Epithelial cell of proximal tubule (primary cell): ENCODE data around the gene ARMS2. TPM values are rescaled to one million over a fixed set of nuclear protein-coding genes. Genes with fewer than 3 reads are reported as not detected.

Experiments used
- DNase-seq: peaks from one replicate; pipeline ENCODE4 v3.0.0-alpha.2; 2011; ENCODE audit warnings: low read depth
- H3K4me3 ChIP-seq: 2 replicates; pipeline ENCODE4 v1.5.1; 2011; ENCODE audit warnings: low read depth, mild to moderate bottlenecking, low read length
- total RNA-seq: library from RNA; depleted of rRNA; stranded (reverse); fragments of >200 nt; gene quantifications from 2 replicates; pipeline ENCODE4 v1.2.3, GENCODE V29; 2015
- TF ChIP-seq, protein P1 (sequence below): conservative IDR thresholded peaks from 2 replicates; pipeline ENCODE4 v1.5.1; 2012; ENCODE audit warnings: low read depth, mild to moderate bottlenecking, low read length

ARMS2 gene
- total RNA-seq, 1 donor from 2014 or later: not detected

DNA sequence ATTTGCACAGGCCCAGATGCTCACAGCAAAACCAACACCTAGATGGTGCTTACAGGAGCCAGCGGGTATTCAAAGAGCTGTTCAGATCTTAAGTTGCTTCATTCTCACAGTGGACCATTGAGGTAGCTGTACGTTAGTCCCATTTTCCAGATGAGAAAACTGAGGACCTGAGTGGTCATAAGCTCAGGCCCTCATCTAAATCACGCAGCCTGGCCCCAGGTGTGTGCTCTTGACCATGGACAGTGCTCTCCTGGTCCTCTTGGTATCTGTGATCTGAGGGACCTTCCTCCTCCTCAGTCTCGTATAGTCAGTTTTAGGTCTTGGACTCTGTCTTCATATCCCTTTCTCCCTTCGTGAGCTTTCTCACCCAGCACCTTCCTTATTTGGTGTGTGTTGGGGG is 50.6 kb downstream of the ARMS2 start:
- H3K4me3 ChIP-seq: no peak overlapping the region
- TF ChIP-seq, protein P1, sequence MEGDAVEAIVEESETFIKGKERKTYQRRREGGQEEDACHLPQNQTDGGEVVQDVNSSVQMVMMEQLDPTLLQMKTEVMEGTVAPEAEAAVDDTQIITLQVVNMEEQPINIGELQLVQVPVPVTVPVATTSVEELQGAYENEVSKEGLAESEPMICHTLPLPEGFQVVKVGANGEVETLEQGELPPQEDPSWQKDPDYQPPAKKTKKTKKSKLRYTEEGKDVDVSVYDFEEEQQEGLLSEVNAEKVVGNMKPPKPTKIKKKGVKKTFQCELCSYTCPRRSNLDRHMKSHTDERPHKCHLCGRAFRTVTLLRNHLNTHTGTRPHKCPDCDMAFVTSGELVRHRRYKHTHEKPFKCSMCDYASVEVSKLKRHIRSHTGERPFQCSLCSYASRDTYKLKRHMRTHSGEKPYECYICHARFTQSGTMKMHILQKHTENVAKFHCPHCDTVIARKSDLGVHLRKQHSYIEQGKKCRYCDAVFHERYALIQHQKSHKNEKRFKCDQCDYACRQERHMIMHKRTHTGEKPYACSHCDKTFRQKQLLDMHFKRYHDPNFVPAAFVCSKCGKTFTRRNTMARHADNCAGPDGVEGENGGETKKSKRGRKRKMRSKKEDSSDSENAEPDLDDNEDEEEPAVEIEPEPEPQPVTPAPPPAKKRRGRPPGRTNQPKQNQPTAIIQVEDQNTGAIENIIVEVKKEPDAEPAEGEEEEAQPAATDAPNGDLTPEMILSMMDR: no peak
- DNase-seq: no peak

DNA sequence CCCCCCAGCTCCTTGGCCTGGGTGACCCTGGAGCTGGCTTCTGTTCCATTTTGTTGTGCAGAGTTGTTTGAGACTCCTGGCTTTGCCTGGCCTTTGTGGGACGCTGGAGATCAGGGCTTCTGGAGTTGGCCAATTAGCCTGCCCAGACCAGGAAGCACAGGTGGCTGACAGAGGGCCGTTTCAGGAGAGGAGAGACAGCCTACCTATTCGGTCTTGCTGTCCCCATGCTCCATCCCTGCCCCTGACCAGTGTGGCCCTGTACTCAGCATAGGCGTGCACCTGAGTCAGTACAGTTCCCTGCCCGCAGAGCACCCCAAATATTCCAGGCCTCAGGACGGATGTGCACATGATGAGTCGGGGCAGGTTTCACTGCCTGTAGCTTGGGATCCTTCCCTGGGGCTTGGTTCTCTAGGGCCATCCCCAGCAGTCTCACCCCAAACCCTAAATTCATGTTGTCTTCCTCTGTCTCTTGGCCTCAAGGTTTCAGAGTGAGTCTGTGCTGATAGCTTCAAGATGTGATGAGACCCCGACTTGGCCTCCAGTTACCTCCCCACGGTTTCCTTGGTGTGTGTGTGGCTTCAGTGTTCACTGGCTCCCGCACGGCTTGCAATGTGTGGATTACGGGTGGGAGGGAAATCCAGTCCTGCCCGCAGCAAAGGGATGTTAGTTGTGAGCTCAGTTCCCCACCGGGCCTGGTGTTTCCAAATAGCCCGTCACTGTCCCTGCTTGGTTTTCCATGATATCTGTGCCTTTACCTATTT is 51.6 kb downstream of the ARMS2 start:
- H3K4me3 ChIP-seq: no peak overlapping the region
- TF ChIP-seq, protein P1: no peak
- DNase-seq: no peak

Other genes starting within 250 kb of the ARMS2 start
- 0.51 and 1.3 TPM in 2 replicates for gene BTBD16, start 183.4 kb upstream of the ARMS2 start, total RNA-seq
- gene PLEKHA1, start 79.9 kb upstream of the ARMS2 start, total RNA-seq: 58.5 and 84.6 TPM in 2 replicates
- gene HTRA1, start 6.9 kb downstream of the ARMS2 start, total RNA-seq: 19.8 and 35.7 TPM in 2 replicates
- not detected in 2 replicates for gene DMBT1, start 106.1 kb downstream of the ARMS2 start, total RNA-seq
- gene C10orf120, start 245.2 kb downstream of the ARMS2 start, total RNA-seq: not detected in 2 replicates